Mammary epithelial cell (primary cell): Measurements from ENCODE around the gene DOCK2.

ENCODE experiments used
- EZH2 ChIP-seq: IDR thresholded peaks from 2 replicates; pipeline ENCODE4 v1.6.1; 2012; ENCODE audit warnings: low read length, inconsistent platforms, borderline replicate concordance
- TF ChIP-seq, protein P1 (sequence below), 2 donors: IDR thresholded peaks in 1 of 2; conservative IDR thresholded peaks in 1 of 2; 2 replicates each; pipeline ENCODE4 v1.5.1; 2011 to 2012; ENCODE audit warnings: inconsistent platforms in 2 of 2, low read length in 2 of 2, mild to moderate bottlenecking in 2 of 2, control low read depth in 1 of 2, low read depth in 1 of 2; ENCODE audit not compliant: insufficient read depth in 1 of 2; ENCODE audit errors: extremely low read depth in 1 of 2

DNA sequence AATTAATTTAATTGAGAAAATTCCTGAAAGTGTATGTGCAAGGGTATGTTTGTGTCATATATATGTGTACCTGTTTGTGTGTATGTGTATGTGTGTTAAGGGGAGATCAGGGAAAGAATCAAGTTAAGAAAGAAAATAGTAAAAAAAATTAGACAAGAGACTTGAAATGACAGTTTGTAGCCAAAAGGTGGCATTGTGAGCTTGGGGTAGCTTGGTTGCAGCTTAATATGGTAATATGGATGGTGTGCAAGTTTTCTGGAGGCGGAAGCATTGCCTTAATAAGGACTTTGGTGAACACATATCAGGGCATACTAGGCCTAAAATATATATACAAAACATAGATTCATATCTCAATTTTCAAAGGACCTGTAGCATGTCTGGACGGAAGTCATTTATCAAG, 213.3 kb downstream of the DOCK2 start:
- TF ChIP-seq, protein P1, sequence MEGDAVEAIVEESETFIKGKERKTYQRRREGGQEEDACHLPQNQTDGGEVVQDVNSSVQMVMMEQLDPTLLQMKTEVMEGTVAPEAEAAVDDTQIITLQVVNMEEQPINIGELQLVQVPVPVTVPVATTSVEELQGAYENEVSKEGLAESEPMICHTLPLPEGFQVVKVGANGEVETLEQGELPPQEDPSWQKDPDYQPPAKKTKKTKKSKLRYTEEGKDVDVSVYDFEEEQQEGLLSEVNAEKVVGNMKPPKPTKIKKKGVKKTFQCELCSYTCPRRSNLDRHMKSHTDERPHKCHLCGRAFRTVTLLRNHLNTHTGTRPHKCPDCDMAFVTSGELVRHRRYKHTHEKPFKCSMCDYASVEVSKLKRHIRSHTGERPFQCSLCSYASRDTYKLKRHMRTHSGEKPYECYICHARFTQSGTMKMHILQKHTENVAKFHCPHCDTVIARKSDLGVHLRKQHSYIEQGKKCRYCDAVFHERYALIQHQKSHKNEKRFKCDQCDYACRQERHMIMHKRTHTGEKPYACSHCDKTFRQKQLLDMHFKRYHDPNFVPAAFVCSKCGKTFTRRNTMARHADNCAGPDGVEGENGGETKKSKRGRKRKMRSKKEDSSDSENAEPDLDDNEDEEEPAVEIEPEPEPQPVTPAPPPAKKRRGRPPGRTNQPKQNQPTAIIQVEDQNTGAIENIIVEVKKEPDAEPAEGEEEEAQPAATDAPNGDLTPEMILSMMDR (conservative IDR thresholded peaks at IDR 0.05 in 1 of 2, IDR thresholded peaks at IDR 0.05 in 1 of 2; ENCODE audit: extremely low read depth in 1 of 2, insufficient read depth in 1 of 2, low read depth in 1 of 2, low read length in 2 of 2), result peak in 1 of 2 donors; percentile 44
- no peak for TF ChIP-seq EZH2
